H9 (cell line): ENCODE results near the gene MICAL3. TPM values are rescaled to one million over a fixed set of nuclear protein-coding genes. Genes with fewer than 3 reads are reported as not detected.

Experiments used
- DNase-seq: peaks from one replicate; pipeline ENCODE4 v3.0.0-alpha.2; 2017
- H2AFZ ChIP-seq: one replicate; pipeline ENCODE4 v1.6.1; 2013; ENCODE audit warnings: mild to moderate bottlenecking, low read length, control low read depth, moderate library complexity
- H2AK5ac ChIP-seq: 2 replicates; pipeline ENCODE4 v1.6.1; 2013; ENCODE audit warnings: low read length, control low read depth, mixed read lengths; ENCODE audit not compliant: insufficient read length
- H2BK120ac ChIP-seq: one replicate; pipeline ENCODE4 v1.6.1; 2013; ENCODE audit warnings: low read depth, mild to moderate bottlenecking, low read length, control low read depth, inconsistent platforms; ENCODE audit not compliant: poor library complexity, severe bottlenecking
- H2BK12ac ChIP-seq: 2 replicates; pipeline ENCODE4 v1.6.1; 2013; ENCODE audit warnings: low read length, control low read depth, mixed read lengths, low read depth; ENCODE audit not compliant: insufficient read length
- H2BK15ac ChIP-seq: 2 replicates; pipeline ENCODE4 v1.6.1; 2013; ENCODE audit warnings: low read depth, low read length, control low read depth
- H2BK20ac ChIP-seq: one replicate; pipeline ENCODE4 v1.6.1; 2013; ENCODE audit warnings: low read depth, mild to moderate bottlenecking, low read length, control low read depth, inconsistent platforms; ENCODE audit not compliant: poor library complexity, severe bottlenecking
- H2BK5ac ChIP-seq: 2 replicates; pipeline ENCODE4 v1.6.1; 2013; ENCODE audit warnings: low read length, control low read depth, mixed read lengths; ENCODE audit not compliant: insufficient read length
- H3K14ac ChIP-seq: 2 replicates; pipeline ENCODE4 v1.6.1; 2013; ENCODE audit warnings: low read length, control low read depth; ENCODE audit not compliant: insufficient read depth
- H3K18ac ChIP-seq: 2 replicates; pipeline ENCODE4 v1.6.1; 2013; ENCODE audit warnings: low read depth, mild to moderate bottlenecking, mixed read lengths, low read length, control low read depth; ENCODE audit not compliant: insufficient read length
- H3K23ac ChIP-seq: 2 replicates; pipeline ENCODE4 v1.6.1; 2013; ENCODE audit warnings: low read length, control low read depth, mixed read lengths, low read depth; ENCODE audit not compliant: insufficient read length
- H3K23me2 ChIP-seq: 2 replicates; pipeline ENCODE4 v1.6.1; 2013; ENCODE audit warnings: low read depth, mild to moderate bottlenecking, mixed read lengths, low read length, control low read depth; ENCODE audit not compliant: insufficient read length, poor library complexity, severe bottlenecking
- H3K27ac ChIP-seq: 2 replicates; pipeline ENCODE4 v1.5.1; 2013; ENCODE audit warnings: low read length, control low read depth, mixed read lengths, low read depth; ENCODE audit not compliant: insufficient read length
- H3K27me3 ChIP-seq: 2 replicates; pipeline ENCODE4 v1.6.1; 2013; ENCODE audit warnings: low read length, control low read depth, inconsistent platforms; ENCODE audit not compliant: insufficient read depth
- H3K4ac ChIP-seq: 2 replicates; pipeline ENCODE4 v1.6.1; 2013; ENCODE audit warnings: low read depth, mild to moderate bottlenecking, control low read depth, inconsistent platforms, low read length, moderate library complexity
- H3K4me1 ChIP-seq: 2 replicates; pipeline ENCODE4 v1.6.1; 2013; ENCODE audit warnings: low read length, control low read depth, inconsistent platforms; ENCODE audit not compliant: insufficient read depth
- H3K4me2 ChIP-seq: 2 replicates; pipeline ENCODE4 v1.6.1; 2013; ENCODE audit warnings: low read length, control low read depth, mixed read lengths; ENCODE audit not compliant: insufficient read length, insufficient read depth
- H3K56ac ChIP-seq: 2 replicates; pipeline ENCODE4 v1.6.1; 2013; ENCODE audit warnings: low read depth, mild to moderate bottlenecking, mixed read lengths, low read length, control low read depth; ENCODE audit not compliant: insufficient read length
- H3K79me1 ChIP-seq: 2 replicates; pipeline ENCODE4 v1.6.1; 2013; ENCODE audit warnings: low read depth, mild to moderate bottlenecking, moderate library complexity, low read length, control low read depth, inconsistent platforms; ENCODE audit not compliant: insufficient read depth, poor library complexity, severe bottlenecking
- H3K79me2 ChIP-seq: 2 replicates; pipeline ENCODE4 v1.6.1; 2013; ENCODE audit warnings: low read length, control low read depth, inconsistent platforms; ENCODE audit not compliant: insufficient read depth
- H3K9ac ChIP-seq: 2 replicates; pipeline ENCODE4 v1.6.1; 2013; ENCODE audit warnings: low read length, control low read depth, mixed read lengths; ENCODE audit not compliant: insufficient read length; ENCODE audit errors: extremely low read depth
- H3K9me3 ChIP-seq: one replicate; pipeline ENCODE4 v1.6.1; 2013; ENCODE audit warnings: low read depth, low read length, inconsistent platforms; ENCODE audit not compliant: control insufficient read depth
- H3T11ph ChIP-seq: one replicate; pipeline ENCODE4 v1.6.1; 2013; ENCODE audit warnings: mild to moderate bottlenecking, low read length, control low read depth, inconsistent platforms
- H4K20me1 ChIP-seq: one replicate; pipeline ENCODE4 v1.6.1; 2013; ENCODE audit not compliant: control insufficient read depth, insufficient read length, insufficient read depth
- H4K5ac ChIP-seq: 2 replicates; pipeline ENCODE4 v1.6.1; 2013; ENCODE audit warnings: low read depth, mild to moderate bottlenecking, mixed read lengths, low read length, control low read depth; ENCODE audit not compliant: insufficient read length
- H4K8ac ChIP-seq: replicated peaks from 2 replicates; pipeline ENCODE4 v1.6.1; 2013; ENCODE audit warnings: low read length, control low read depth, mixed read lengths, low read depth; ENCODE audit not compliant: insufficient read length
- H4K91ac ChIP-seq: 2 replicates; pipeline ENCODE4 v1.6.1; 2013; ENCODE audit warnings: low read depth, mild to moderate bottlenecking, moderate library complexity, mixed read lengths, low read length, control low read depth; ENCODE audit not compliant: insufficient read length
- H3K27ac Mint-ChIP-seq, 3 experiments: 2 replicates in 2 of 3; 3 replicates in 1 of 3; pipeline ENCODE4 v1.8.0; 2020 to 2021; ENCODE audit warnings: mixed read lengths in 3 of 3, mild to moderate bottlenecking in 1 of 3, moderate library complexity in 1 of 3
- H3K27me3 Mint-ChIP-seq: 2 replicates; pipeline ENCODE4 v1.8.0; 2021; ENCODE audit warnings: low read depth, mild to moderate bottlenecking, moderate library complexity, mixed read lengths
- H3K36me3 Mint-ChIP-seq, 3 experiments: 2 replicates in 2 of 3; 3 replicates in 1 of 3; pipeline ENCODE4 v1.8.0; 2020 to 2021; ENCODE audit warnings: low read depth in 3 of 3, mixed read lengths in 3 of 3; ENCODE audit not compliant: insufficient read depth in 1 of 3
- H3K4me1 Mint-ChIP-seq, 2 experiments: 2 replicates each; pipeline ENCODE4 v1.8.0; 2020; ENCODE audit warnings: mixed read lengths in 2 of 2
- H3K4me3 Mint-ChIP-seq, 2 experiments: 2 replicates in 1 of 2; 3 replicates in 1 of 2; pipeline ENCODE4 v1.8.0; 2020 to 2021; ENCODE audit warnings: mild to moderate bottlenecking in 2 of 2, mixed read lengths in 2 of 2, moderate library complexity in 1 of 2
- H3K9me3 Mint-ChIP-seq, 2 experiments: 2 replicates in 1 of 2; 3 replicates in 1 of 2; pipeline ENCODE4 v1.8.0; 2020; ENCODE audit warnings: mild to moderate bottlenecking in 2 of 2, mixed read lengths in 2 of 2, moderate library complexity in 1 of 2
- WGBS: extraction: QIAGEN DNeasy Blood & Tissue Kit; methylation state at CpG from one replicate; pipeline ENCODE4 v1.1.7; 2013; ENCODE audit warnings: missing lambda C conversion rate, low lambda C conversion rate, mixed read lengths; ENCODE audit not compliant: insufficient read length; ENCODE audit errors: extremely low coverage; 5-methylcytosine and 5-hydroxymethylcytosine counted together
- total RNA-seq: library from RNA; stranded (reverse); gene quantifications from 2 replicates; pipeline ENCODE4 v1.2.1, GENCODE V29; 2021
- TF ChIP-seq, protein P1 (sequence below): fragments of 200-600 bp; sonication (generic); conservative IDR thresholded peaks from 3 replicates; pipeline ENCODE4 v1.8.0; 2021; ENCODE audit warnings: antibody characterized with exemption, mild to moderate bottlenecking

MICAL3 gene
- total RNA-seq, 1 experiment from 2014 or later, result 50.2 TPM

DNA sequence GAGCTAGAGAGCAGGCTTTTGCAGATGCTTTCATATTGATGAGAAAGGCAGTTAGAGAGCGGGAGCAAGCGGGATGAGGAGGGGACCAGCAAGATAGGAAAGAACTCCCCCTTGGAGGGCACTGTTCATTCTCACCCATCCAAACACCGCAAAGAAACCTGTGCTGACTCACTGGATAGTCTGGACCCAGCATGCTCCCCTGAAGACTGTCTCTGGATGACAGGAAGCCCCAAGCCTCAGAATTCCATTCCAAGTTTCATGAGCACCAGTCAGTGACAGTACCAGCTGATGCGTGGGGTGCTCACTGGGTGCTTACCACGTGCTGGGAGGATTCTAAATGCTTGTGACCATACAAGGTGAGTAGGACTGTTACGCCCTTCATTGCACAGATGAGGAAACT, 34.2 kb downstream of the MICAL3 start:
- Histone ChIP-seq H3K14ac (0 out of 2 replicates have a peak overlapping the region, but pooled peaks have one; percentile 8), H4K91ac (no peak overlapping the region), H2BK5ac (no peak overlapping the region), H3K23ac (no peak overlapping the region), H3K27ac (no peak overlapping the region), H3K56ac (no peak overlapping the region), H4K8ac (no peak overlapping the region), H2BK15ac (no peak overlapping the region), H3K79me1 (peaks cover 5% of the 10 kb centered on the region), H3K79me2 (peaks cover 6% of the 10 kb centered on the region; the same call in 1 of the 2 replicates), H3K4me1 (no peaks in the 10 kb centered on the region; the same call in 1 of the 2 replicates), H2AFZ (no peak overlapping the region), H3K9me3 (no peaks in the 10 kb centered on the region), H4K5ac (no peak overlapping the region), H3K9ac (no peak overlapping the region), H2BK20ac (no peak overlapping the region), H3K4me2 (no peak overlapping the region), H2AK5ac (no peak overlapping the region), H4K20me1 (no peaks in the 10 kb centered on the region), H3K23me2 (no peaks in the 10 kb centered on the region), H2BK12ac (no peak overlapping the region), H3K27me3 (no peaks in the 10 kb centered on the region), H3K18ac (no peak overlapping the region), H3K4ac (no peak overlapping the region), H3T11ph (no peak overlapping the region), H2BK120ac (no peak overlapping the region)
- peaks cover 53 to 58% of the 10 kb centered on the region in 2 experiments for H3K4me1 Mint-ChIP-seq
- no peaks in the 10 kb centered on the region for H3K9me3 Mint-ChIP-seq
- no peak for DNase-seq
- no peaks in the 10 kb centered on the region for H3K36me3 Mint-ChIP-seq
- TF ChIP-seq, protein P1, sequence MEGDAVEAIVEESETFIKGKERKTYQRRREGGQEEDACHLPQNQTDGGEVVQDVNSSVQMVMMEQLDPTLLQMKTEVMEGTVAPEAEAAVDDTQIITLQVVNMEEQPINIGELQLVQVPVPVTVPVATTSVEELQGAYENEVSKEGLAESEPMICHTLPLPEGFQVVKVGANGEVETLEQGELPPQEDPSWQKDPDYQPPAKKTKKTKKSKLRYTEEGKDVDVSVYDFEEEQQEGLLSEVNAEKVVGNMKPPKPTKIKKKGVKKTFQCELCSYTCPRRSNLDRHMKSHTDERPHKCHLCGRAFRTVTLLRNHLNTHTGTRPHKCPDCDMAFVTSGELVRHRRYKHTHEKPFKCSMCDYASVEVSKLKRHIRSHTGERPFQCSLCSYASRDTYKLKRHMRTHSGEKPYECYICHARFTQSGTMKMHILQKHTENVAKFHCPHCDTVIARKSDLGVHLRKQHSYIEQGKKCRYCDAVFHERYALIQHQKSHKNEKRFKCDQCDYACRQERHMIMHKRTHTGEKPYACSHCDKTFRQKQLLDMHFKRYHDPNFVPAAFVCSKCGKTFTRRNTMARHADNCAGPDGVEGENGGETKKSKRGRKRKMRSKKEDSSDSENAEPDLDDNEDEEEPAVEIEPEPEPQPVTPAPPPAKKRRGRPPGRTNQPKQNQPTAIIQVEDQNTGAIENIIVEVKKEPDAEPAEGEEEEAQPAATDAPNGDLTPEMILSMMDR, result no peak
- H3K27ac Mint-ChIP-seq, result no peak overlapping the region
- H3K27me3 Mint-ChIP-seq, result no peaks in the 10 kb centered on the region
- WGBS, result no CpG with 5 or more reads among the region's 6 CpGs
- H3K4me3 Mint-ChIP-seq, result no peak overlapping the region
